H4 (cell line): ENCODE data around the gene EGR4. TPM values are rescaled to one million over a fixed set of nuclear protein-coding genes. Genes with fewer than 3 reads are reported as not detected.
"Not testable (repeated sequence)": the region's sequence is repeated elsewhere in the genome, so short reads cannot be mapped to it uniquely, and the experiment has no call there.

Source experiments
- DNase-seq: peaks from one replicate; pipeline ENCODE4 v3.0.0-alpha.2; 2015; ENCODE audit warnings: low spot score
- total RNA-seq: library from RNA; depleted of rRNA; stranded (reverse); fragments of >200 nt; shearing (Covaris generic); gene quantifications from 2 replicates; pipeline ENCODE4 v1.2.3, GENCODE V29; 2014

EGR4 gene
- total RNA-seq, 1 experiment from 2014 or later = not detected

GRCh38 chr2:73263540-73264331, 29.6 kb downstream of the EGR4 start:
- DNase-seq = no peak

- DNase-seq = not testable (repeated sequence)
Measured at GRCh38 chr2:73262691-73263429, 30.5 kb downstream of the EGR4 start.

GRCh38 chr2:73262108-73262651, 31.2 kb downstream of the EGR4 start:
- DNase-seq = no peak

- DNase-seq = no peak
Measured at GRCh38 chr2:73260338-73260984, 32.9 kb downstream of the EGR4 start.

- no peak for DNase-seq
Measured at GRCh38 chr2:73259704-73260337, 33.5 kb downstream of the EGR4 start.

GRCh38 chr2:73259276-73259675, 34.1 kb downstream of the EGR4 start:
- no peak for DNase-seq

- no peak for DNase-seq
Measured at GRCh38 chr2:73258913-73259215, 34.5 kb downstream of the EGR4 start.

GRCh38 chr2:73258186-73258912, 35.0 kb downstream of the EGR4 start:
- no peak for DNase-seq

GRCh38 chr2:73257425-73258125, 35.8 kb downstream of the EGR4 start:
- DNase-seq = no peak

- no peak for DNase-seq
Measured at GRCh38 chr2:73257021-73257420, 36.3 kb downstream of the EGR4 start.

GRCh38 chr2:73256618-73256922, 36.8 kb downstream of the EGR4 start:
- no peak for DNase-seq

- no peak for DNase-seq
Measured at GRCh38 chr2:73255907-73256617, 37.3 kb downstream of the EGR4 start.

GRCh38 chr2:73255007-73255644, 38.2 kb downstream of the EGR4 start:
- DNase-seq = no peak

GRCh38 chr2:73254343-73255006, 38.9 kb downstream of the EGR4 start:
- no peak for DNase-seq

- DNase-seq = no peak
Measured at GRCh38 chr2:73253901-73254300, 39.4 kb downstream of the EGR4 start.

- no peak for DNase-seq
Measured at GRCh38 chr2:73253400-73253799, 39.9 kb downstream of the EGR4 start.

GRCh38 chr2:73252238-73253027, 40.9 kb downstream of the EGR4 start:
- DNase-seq = no peak
